Choroid plexus epithelial cell (primary cell): ENCODE data around the gene CAAP1.
"Not testable (repeated sequence)": the region's sequence is repeated elsewhere in the genome, so short reads cannot be mapped to it uniquely, and the experiment has no call there.

ENCODE experiments used
- DNase-seq: peaks from one replicate; pipeline ENCODE4 v3.0.0-alpha.2; 2010; ENCODE audit warnings: low read depth
- H3K4me3 ChIP-seq: 2 replicates; pipeline ENCODE4 v1.5.1; 2011; ENCODE audit warnings: low read depth, mild to moderate bottlenecking, control low read depth, low read length, moderate library complexity
- TF ChIP-seq, protein P1 (sequence below): conservative IDR thresholded peaks from 2 replicates; pipeline ENCODE4 v1.5.1; 2011; ENCODE audit warnings: low read depth, mild to moderate bottlenecking, control low read depth, inconsistent platforms, low read length, moderate library complexity

Gene CAAP1

DNA sequence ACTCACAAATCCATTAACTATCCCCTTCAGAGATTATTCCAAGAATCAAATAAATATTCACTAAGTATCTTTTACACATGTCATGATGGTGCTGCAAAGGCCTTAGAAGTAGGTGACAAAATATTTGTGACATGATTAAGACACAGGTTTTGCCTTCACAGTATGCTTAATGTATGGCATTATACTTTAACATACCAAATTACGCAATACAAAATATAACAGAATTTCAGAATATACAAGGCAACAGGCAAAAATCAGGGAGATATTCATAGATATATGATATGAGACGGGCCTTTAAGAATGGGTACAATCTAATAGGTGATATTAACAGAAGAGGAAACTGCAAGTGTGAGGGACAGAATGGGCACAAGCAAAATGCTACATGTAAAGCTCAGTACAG, 41.6 kb downstream of the CAAP1 start:
- H3K4me3 ChIP-seq = no peak overlapping the region
- TF ChIP-seq, protein P1, sequence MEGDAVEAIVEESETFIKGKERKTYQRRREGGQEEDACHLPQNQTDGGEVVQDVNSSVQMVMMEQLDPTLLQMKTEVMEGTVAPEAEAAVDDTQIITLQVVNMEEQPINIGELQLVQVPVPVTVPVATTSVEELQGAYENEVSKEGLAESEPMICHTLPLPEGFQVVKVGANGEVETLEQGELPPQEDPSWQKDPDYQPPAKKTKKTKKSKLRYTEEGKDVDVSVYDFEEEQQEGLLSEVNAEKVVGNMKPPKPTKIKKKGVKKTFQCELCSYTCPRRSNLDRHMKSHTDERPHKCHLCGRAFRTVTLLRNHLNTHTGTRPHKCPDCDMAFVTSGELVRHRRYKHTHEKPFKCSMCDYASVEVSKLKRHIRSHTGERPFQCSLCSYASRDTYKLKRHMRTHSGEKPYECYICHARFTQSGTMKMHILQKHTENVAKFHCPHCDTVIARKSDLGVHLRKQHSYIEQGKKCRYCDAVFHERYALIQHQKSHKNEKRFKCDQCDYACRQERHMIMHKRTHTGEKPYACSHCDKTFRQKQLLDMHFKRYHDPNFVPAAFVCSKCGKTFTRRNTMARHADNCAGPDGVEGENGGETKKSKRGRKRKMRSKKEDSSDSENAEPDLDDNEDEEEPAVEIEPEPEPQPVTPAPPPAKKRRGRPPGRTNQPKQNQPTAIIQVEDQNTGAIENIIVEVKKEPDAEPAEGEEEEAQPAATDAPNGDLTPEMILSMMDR = no peak
- no peak for DNase-seq

DNA sequence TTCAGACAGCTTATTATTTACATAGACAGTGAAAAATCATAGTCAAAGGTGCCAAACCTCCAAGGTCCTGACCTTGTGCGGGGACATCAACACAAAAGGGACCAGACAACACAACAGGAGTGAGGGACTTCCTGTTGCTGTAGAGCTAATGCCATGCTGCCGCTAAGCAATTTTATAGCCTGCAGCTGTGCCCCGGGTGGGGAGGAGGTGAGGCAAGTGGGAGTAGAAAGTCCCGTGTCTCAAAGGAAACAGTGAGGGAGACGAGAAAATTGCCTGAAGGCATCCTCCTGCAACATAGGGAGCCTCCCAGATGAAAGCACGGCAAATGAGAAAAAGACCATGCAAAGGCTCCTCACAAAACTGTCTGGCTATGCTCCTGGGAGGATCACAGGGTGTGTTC, 58.8 kb downstream of the CAAP1 start:
- TF ChIP-seq, protein P1 = no peak
- H3K4me3 ChIP-seq = no peak overlapping the region
- peak; percentile 9 for DNase-seq

DNA sequence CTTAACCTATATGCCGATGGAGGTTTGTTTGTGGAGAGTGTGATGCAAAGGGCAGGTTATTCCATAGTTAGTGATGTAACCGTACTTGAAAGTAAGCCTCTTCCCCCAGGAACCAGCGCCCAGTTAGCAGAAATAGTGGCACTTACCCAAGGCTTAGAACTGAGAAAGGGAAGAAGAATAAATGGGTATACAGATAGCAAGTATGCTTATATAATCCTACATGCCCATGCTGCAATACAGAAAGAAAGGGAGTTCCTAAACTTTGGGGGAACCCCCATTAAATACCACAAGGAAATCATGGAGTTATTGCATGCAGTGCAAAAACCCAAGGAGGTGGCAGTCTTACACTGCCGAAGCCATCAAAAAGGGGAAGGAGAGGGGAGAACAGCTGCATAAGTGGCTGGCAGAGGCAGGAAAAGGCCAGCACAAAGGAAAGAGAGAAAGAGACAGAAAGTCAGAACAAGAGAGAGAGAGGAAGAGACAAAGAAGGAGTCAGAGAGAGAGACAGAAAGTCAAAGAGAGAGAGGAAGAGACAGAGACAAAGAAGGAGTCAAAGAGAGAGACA, 64.1 kb downstream of the CAAP1 start:
- DNase-seq, H3K4me3 ChIP-seq: not testable (repeated sequence)

DNA sequence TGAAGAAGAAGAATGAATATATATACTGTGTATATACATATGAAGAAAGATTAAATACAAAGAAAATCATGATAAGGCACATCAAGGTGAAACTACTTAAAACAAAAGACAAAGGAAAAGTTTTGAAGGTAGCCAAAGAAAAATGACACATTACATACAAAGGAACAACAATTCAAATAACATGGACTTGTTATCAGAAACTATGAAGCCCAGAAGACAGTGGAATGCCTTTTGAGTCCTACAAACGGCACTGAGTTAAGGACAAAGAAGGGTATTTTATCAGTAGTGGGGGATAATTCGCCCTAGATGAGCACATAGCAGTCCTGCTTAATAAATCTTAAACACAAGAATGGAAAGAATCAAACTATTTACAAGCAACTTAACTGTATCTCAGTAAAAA, 77.8 kb downstream of the CAAP1 start:
- TF ChIP-seq, protein P1 = no peak
- H3K4me3 ChIP-seq = no peak overlapping the region
- no peak for DNase-seq

DNA sequence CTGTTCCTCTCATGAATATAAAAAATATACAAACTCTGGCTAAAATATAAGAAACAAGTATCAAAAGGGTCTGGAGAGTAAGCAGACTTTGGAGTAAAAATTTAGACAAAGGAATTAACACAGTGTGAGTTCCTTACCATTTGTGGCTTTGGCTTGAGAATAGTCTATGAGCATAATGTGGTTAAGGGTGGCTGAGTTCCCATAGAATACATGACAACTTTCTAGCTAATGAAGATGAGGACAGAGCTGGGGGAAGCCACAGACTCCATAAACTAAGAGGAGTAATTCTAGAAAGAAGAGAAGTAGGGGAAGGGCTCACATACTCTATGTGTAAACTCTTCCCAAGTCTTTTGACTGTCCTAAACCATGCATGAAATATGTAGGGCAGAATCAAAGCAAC, 79.4 kb downstream of the CAAP1 start:
- DNase-seq = no peak
- H3K4me3 ChIP-seq = no peak overlapping the region
- TF ChIP-seq, protein P1 = no peak

DNA sequence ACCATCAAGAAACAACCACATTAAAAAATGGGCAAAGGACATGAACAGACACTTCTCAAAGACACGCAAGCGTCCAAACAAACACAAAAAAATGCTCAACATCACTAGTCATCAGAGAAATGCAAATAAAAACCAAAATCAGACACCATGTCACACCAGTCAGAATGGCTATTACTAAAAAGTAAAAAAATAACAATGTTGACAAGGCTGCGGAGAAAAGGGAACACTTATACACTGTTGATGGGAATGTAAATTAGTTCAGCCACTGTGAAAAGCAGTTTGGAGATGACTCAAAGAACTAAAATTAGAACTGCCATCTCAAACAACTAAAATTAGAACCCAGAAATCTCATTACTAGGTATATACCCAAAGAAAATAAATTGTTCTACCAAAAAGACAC, 80.4 kb downstream of the CAAP1 start:
- TF ChIP-seq, protein P1 = no peak
- no peak for DNase-seq
- H3K4me3 ChIP-seq = no peak overlapping the region

DNA sequence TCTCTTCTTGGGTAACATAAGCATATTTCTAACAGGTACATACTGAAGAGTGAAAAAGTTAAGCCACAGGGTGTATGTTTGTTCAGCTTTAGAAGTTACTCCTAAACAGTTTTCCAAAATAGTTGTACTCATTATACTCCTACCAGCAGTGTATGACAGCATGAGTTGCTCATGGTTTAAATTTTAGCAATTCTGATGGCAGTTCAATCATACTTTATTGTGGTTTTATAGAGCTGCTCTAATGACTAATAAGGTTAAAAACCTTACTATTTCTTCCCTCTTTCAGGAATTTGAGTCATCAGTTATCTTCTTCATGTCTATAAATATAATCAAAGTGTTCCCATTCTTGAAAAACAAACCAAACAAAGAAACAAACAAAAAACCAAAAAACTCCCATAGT, 81.5 kb downstream of the CAAP1 start:
- TF ChIP-seq, protein P1 = no peak
- DNase-seq = no peak
- H3K4me3 ChIP-seq = no peak overlapping the region
